Adipocyte (in vitro differentiated cells): ENCODE measurements around the gene USH2A.
A peak's percentile ranks its signal among the peaks of the same experiment; 100 is the strongest.

Experiments used
- DNase-seq: peaks from one replicate; pipeline ENCODE4 v3.0.0-alpha.2; 2015; ENCODE audit warnings: low read depth
- H3K27me3 ChIP-seq: replicated peaks from 2 replicates; pipeline ENCODE4 v1.7.0; 2013; ENCODE audit warnings: mild to moderate bottlenecking, low read length, moderate library complexity; ENCODE audit not compliant: control insufficient read depth, insufficient read depth
- H3K36me3 ChIP-seq: 2 replicates; pipeline ENCODE4 v1.7.0; 2013; ENCODE audit warnings: low read length, mild to moderate bottlenecking, moderate library complexity; ENCODE audit not compliant: control insufficient read depth, insufficient read depth, severe bottlenecking
- H3K4me1 ChIP-seq: 2 replicates; pipeline ENCODE4 v1.7.0; 2013; ENCODE audit warnings: mild to moderate bottlenecking, low read length, moderate library complexity; ENCODE audit not compliant: control insufficient read depth, insufficient read depth
- H3K4me3 ChIP-seq: 2 replicates; pipeline ENCODE4 v1.7.0; 2013; ENCODE audit warnings: mild to moderate bottlenecking, low read length, moderate library complexity
- H3K9ac ChIP-seq: 2 replicates; pipeline ENCODE4 v1.7.0; 2013; ENCODE audit warnings: mild to moderate bottlenecking, low read length, moderate library complexity
- H3K9me3 ChIP-seq: 2 replicates; pipeline ENCODE4 v1.7.0; 2013; ENCODE audit warnings: mild to moderate bottlenecking, low read length, moderate library complexity; ENCODE audit not compliant: control insufficient read depth

Gene USH2A

DNA sequence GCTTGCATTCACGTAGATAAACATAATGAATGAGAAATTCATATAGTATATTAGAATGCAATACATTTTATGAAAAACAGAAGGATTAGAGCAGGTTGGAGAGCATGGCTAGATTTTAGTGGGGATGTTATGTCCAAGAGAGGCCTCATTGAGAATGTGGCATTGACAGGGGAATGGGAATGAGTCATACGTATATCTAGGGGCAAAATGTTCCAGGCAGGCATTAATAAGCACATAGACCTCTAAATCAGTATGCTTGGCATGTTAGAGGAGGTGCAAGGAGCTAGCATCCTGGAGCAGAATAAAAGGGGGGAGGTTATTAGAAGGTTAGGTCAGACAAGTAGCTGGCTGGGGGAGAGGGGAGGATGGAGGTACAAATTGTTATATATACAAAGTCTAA is 93.0 kb downstream of the USH2A start:
- Histone ChIP-seq H3K27me3 (no peaks in the 10 kb centered on the region), H3K9me3 (no peaks in the 10 kb centered on the region), H3K4me3 (no peak overlapping the region), H3K4me1 (no peaks in the 10 kb centered on the region), H3K36me3 (no peaks in the 10 kb centered on the region), H3K9ac (no peak overlapping the region)
- peak; percentile 9 for DNase-seq

DNA sequence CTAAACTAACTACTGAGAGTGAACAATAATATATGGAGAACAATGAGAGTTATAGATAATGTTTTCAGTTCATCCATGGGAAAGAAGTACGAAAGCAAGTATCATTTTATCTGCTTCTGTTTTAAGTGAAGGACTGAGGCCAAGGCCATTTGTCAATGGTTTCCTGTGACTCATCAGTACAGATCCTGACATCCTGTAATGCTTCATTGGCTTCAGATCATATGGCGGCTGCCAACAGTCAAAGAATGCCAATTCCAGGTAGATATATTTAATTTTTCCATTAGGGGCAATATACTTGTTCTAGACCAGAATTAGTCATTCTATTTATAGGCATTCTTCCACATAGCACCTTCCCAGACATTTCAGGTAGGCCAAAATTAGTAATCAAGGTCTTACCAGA is 97.3 kb downstream of the USH2A start:
- no peak for DNase-seq
- no peaks in the 10 kb centered on the region for H3K4me1 ChIP-seq
- H3K9me3 ChIP-seq: no peaks in the 10 kb centered on the region
- H3K27me3 ChIP-seq: no peaks in the 10 kb centered on the region
- no peak overlapping the region for H3K4me3 ChIP-seq
- no peak overlapping the region for H3K9ac ChIP-seq
- H3K36me3 ChIP-seq: no peaks in the 10 kb centered on the region

DNA sequence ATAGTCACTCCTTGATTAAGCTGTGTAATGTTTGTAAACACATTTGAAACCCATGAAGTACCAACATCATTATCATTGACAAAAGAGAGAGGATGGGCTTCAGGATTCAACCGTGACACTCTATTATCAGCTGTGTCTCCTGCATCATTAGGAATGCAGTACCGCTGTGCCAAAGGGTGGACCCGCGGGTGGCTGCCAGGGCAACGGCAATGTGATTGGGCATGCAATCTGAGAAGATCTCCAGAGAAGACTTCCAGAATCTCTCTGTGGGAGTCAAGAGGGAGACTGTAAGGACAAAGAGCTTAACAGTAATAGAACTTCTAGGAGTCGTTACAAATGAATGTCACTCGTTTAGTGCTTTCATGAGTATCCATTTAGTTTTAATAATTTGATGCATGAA is 97.9 kb downstream of the USH2A start:
- Histone ChIP-seq H3K9me3 (no peaks in the 10 kb centered on the region), H3K36me3 (no peaks in the 10 kb centered on the region), H3K27me3 (no peaks in the 10 kb centered on the region), H3K4me1 (no peaks in the 10 kb centered on the region), H3K4me3 (no peak overlapping the region), H3K9ac (no peak overlapping the region)
- no peak for DNase-seq

GRCh38 chr1:216323344-216323743 is 99.9 kb downstream of the USH2A start:
- H3K9ac ChIP-seq: no peak overlapping the region
- no peaks in the 10 kb centered on the region for H3K27me3 ChIP-seq
- no peak for DNase-seq
- H3K4me1 ChIP-seq: no peaks in the 10 kb centered on the region
- no peak overlapping the region for H3K4me3 ChIP-seq
- no peaks in the 10 kb centered on the region for H3K9me3 ChIP-seq
- H3K36me3 ChIP-seq: no peaks in the 10 kb centered on the region

DNA sequence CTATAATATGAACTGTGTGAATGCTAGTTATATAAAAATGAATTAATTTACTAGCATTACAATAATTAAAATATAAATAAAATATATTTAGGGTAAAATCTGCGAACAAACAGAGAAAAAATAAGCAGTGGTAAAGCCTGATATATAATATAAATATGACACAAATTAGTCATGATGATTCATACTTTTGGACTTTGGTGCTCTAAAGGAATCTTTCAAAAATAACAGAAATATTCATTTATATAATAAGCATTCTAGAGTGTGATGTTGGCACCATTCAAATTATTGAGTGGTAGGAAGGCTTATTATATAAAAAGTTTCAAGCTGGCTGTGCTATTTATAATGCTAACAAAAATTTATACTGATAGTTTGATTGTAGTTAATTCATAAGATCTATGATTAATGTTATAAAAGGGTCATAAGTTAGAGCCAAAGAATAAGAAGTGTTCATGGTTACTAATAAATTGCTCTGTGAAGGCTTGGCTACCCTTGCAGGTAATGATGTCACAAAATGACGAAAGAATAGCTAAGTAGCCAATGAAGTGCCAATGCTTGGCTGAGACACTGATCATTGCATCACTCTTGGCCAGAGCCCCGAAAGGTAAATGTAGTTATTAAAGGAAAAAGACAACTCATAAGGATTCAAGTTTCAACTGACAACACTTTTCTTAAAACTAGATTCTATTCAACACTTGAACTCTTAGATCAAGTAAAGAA is 108.7 kb downstream of the USH2A start:
- Histone ChIP-seq H3K9ac (no peak overlapping the region), H3K4me1 (no peaks in the 10 kb centered on the region), H3K9me3 (no peaks in the 10 kb centered on the region), H3K4me3 (no peak overlapping the region), H3K27me3 (no peaks in the 10 kb centered on the region), H3K36me3 (no peaks in the 10 kb centered on the region)
- peak; percentile 36 for DNase-seq

GRCh38 chr1:216310776-216311175 is 112.5 kb downstream of the USH2A start:
- no peaks in the 10 kb centered on the region for H3K27me3 ChIP-seq
- peak; percentile 82 for DNase-seq
- H3K4me3 ChIP-seq: no peak overlapping the region
- H3K9ac ChIP-seq: no peak overlapping the region
- no peaks in the 10 kb centered on the region for H3K36me3 ChIP-seq
- H3K9me3 ChIP-seq: no peaks in the 10 kb centered on the region
- no peaks in the 10 kb centered on the region for H3K4me1 ChIP-seq

DNA sequence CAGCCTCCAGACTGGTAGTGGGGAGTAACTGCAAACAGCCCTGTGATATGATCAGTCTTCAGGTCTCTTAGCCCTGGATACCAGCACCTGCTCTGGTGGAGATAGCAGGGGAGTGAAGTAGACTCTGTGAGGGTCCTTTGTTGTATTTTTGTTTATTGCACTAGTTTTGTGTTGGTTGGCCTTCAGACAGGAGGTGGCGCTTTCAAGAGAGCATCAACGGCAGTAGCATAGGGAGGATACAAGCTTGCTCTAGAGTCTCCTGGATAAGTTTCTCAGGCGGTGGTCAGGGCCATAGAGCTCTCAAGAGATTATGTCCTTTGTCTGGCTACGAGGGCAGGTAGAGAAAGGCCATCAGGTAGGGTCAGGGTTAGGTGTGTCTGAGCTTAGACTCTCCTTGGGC is 116.4 kb downstream of the USH2A start:
- Histone ChIP-seq H3K4me1 (no peaks in the 10 kb centered on the region), H3K36me3 (no peaks in the 10 kb centered on the region), H3K4me3 (no peak overlapping the region), H3K27me3 (no peaks in the 10 kb centered on the region), H3K9me3 (no peaks in the 10 kb centered on the region), H3K9ac (no peak overlapping the region)
- no peak for DNase-seq

- Histone ChIP-seq H3K4me1 (no peaks in the 10 kb centered on the region), H3K27me3 (no peaks in the 10 kb centered on the region), H3K36me3 (no peaks in the 10 kb centered on the region), H3K4me3 (no peak overlapping the region), H3K9me3 (no peaks in the 10 kb centered on the region), H3K9ac (no peak overlapping the region)
- DNase-seq: no peak
Observed at GRCh38 chr1:216303690-216304089, 119.6 kb downstream of the USH2A start.

DNA sequence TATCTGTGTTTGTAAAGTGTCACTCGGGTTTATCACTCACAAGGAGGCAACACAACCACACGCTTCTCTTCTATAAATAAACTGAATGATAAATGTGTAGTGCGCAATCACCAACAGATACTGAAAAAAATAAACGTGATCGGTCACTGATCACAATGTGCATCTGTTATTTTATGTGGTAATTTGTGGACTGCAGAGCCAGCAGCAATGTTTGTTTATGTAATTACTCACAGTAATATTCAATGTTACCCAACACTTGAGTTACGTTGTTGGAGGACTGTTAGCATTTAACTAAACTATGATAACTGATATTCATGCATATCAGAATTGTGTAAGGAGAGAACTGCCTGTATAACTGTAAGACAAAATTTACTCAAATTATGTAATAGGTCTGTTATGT is 129.6 kb downstream of the USH2A start:
- H3K27me3 ChIP-seq: no peaks in the 10 kb centered on the region
- no peak overlapping the region for H3K9ac ChIP-seq
- H3K36me3 ChIP-seq: no peaks in the 10 kb centered on the region
- DNase-seq: peak; percentile 88
- H3K4me1 ChIP-seq: no peaks in the 10 kb centered on the region
- no peaks in the 10 kb centered on the region for H3K9me3 ChIP-seq
- H3K4me3 ChIP-seq: no peak overlapping the region

DNA sequence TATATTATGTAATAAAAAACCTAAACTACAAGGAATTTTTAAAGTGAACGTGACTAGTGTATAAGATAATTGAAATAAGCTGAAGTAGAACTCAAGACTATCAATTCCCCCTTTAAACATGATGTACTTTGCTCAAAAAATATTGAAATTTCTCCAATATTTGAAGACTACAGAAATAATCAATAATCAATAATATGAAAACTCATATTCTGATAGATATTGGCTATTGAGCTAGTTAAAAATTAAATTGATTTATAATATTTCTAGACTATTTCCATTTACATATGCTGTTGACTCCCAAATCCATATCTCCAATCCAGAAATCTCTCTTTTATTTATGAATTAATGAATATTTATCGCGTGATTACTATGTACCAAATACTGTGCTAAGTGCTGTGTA is 133.2 kb downstream of the USH2A start:
- Histone ChIP-seq H3K9ac (no peak overlapping the region), H3K4me3 (no peak overlapping the region), H3K36me3 (no peaks in the 10 kb centered on the region), H3K27me3 (no peaks in the 10 kb centered on the region), H3K9me3 (peaks cover 5% of the 10 kb centered on the region), H3K4me1 (no peaks in the 10 kb centered on the region)
- DNase-seq: no peak

DNA sequence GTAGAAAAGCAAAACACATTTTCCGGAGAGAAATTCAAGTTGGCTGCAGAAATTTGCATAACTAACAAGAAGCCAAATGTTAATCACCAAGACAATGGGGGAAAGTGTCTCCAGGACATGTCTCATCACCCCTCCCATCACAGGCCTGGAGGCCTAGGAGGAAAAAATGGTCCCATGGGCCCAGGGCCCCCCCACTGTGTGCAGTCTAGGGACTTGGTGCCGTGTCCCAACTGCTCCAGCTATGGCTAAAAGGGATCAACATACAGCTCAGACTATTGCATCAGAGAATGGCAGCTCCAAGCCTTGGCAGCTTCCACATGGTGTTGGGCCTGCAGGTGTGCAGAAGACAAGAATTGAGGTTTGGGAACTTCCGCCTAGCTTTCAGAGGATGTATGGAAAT is 138.2 kb downstream of the USH2A start:
- no peak overlapping the region for H3K4me3 ChIP-seq
- DNase-seq: no peak
- H3K4me1 ChIP-seq: no peaks in the 10 kb centered on the region
- H3K9me3 ChIP-seq: peaks cover 7% of the 10 kb centered on the region
- H3K27me3 ChIP-seq: no peaks in the 10 kb centered on the region
- H3K36me3 ChIP-seq: no peaks in the 10 kb centered on the region
- no peak overlapping the region for H3K9ac ChIP-seq

DNA sequence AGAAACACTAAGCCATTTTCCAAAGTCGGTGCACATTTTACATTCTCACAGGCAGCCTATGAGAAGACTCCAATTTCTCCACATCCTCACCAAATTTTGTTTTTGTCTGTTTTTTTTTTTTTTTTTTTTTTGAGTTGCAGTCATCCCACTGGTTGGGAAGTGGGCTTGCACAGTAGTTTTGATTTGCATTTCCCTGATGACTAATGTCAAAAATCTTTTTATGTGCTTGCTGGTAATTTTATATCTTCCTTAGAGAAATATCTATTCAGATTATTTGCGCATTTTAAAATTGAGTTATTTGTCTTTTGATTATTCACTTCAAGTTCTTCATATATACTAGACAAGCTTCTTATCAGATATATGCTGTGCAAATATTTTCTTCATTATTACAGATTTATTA is 141.5 kb downstream of the USH2A start:
- Histone ChIP-seq H3K4me1 (no peaks in the 10 kb centered on the region), H3K4me3 (no peak overlapping the region), H3K36me3 (no peaks in the 10 kb centered on the region), H3K9me3 (peaks cover 7% of the 10 kb centered on the region), H3K9ac (no peak overlapping the region), H3K27me3 (no peaks in the 10 kb centered on the region)
- no peak for DNase-seq
